OCI-LY1 (cell line): Measurements from ENCODE around the gene PLEKHG2.

Experiments
- H2AFZ ChIP-seq: fragments of 200-600 bp; sonication (generic), shearing (Covaris generic); 2 replicates; pipeline ENCODE4 v1.6.0; 2014; ENCODE audit warnings: antibody characterized with exemption, mild to moderate bottlenecking, low read length
- H3F3A ChIP-seq: fragments of 200-600 bp; sonication (generic), shearing (Covaris generic); 2 replicates; pipeline ENCODE4 v1.6.0; 2014; ENCODE audit warnings: mild to moderate bottlenecking, antibody characterized with exemption, low read length, moderate library complexity; ENCODE audit not compliant: insufficient read depth
- H3K27ac ChIP-seq: fragments of 200-600 bp; sonication (generic); 2 replicates; pipeline ENCODE4 v1.5.1; 2014; ENCODE audit warnings: low read length, mixed run types, mild to moderate bottlenecking, low read depth; ENCODE audit not compliant: poor library complexity, severe bottlenecking
- H3K27me3 ChIP-seq: fragments of 200-600 bp; sonication (generic); 2 replicates; pipeline ENCODE4 v1.6.0; 2014; ENCODE audit warnings: antibody characterized with exemption, mild to moderate bottlenecking, low read length, moderate library complexity; ENCODE audit not compliant: insufficient read depth
- H3K36me3 ChIP-seq: fragments of 200-600 bp; sonication (generic); 2 replicates; pipeline ENCODE4 v1.6.1; 2014; ENCODE audit warnings: mild to moderate bottlenecking, antibody characterized with exemption, low read length, moderate library complexity, mixed read lengths; ENCODE audit not compliant: insufficient read depth
- H3K4me1 ChIP-seq: fragments of 200-600 bp; sonication (generic); 2 replicates; pipeline ENCODE4 v1.5.1; 2014; ENCODE audit warnings: mild to moderate bottlenecking, low read length, moderate library complexity; ENCODE audit not compliant: insufficient read depth, severe bottlenecking
- H3K4me2 ChIP-seq: fragments of 200-600 bp; sonication (generic), shearing (Covaris generic); 2 replicates; pipeline ENCODE4 v1.6.1; 2014; ENCODE audit warnings: low read length
- H3K4me3 ChIP-seq: fragments of 200-600 bp; sonication (generic); 2 replicates; pipeline ENCODE4 v1.5.1; 2014; ENCODE audit warnings: low read length, low read depth, mild to moderate bottlenecking, mixed read lengths; ENCODE audit not compliant: poor library complexity, severe bottlenecking
- H3K79me2 ChIP-seq: fragments of 200-600 bp; shearing (Covaris generic); 2 replicates; pipeline ENCODE4 v1.6.1; 2016; ENCODE audit warnings: mixed run types, low read length, mixed read lengths; ENCODE audit not compliant: insufficient read depth
- H3K9ac ChIP-seq: fragments of 200-600 bp; sonication (generic), shearing (Covaris generic); 2 replicates; pipeline ENCODE4 v1.6.1; 2014; ENCODE audit warnings: mild to moderate bottlenecking, low read length, mixed read lengths
- H3K9me2 ChIP-seq: fragments of 200-600 bp; sonication (generic), shearing (Covaris generic); 2 replicates; pipeline ENCODE4 v1.6.1; 2014; ENCODE audit warnings: low read depth, mild to moderate bottlenecking, low read length, mixed read lengths
- H3K9me3 ChIP-seq: fragments of 200-600 bp; shearing (Covaris generic); 2 replicates; pipeline ENCODE4 v1.6.1; 2014; ENCODE audit warnings: low read length, mixed read lengths
- H4K20me1 ChIP-seq: fragments of 200-600 bp; sonication (generic), shearing (Covaris generic); 2 replicates; pipeline ENCODE4 v1.6.0; 2016; ENCODE audit warnings: mild to moderate bottlenecking, low read length; ENCODE audit not compliant: insufficient read depth
- CTCF ChIP-seq: fragments of 200-600 bp; sonication (generic), shearing (Covaris generic); IDR thresholded peaks from 2 replicates; pipeline ENCODE4 v1.5.1; 2017; ENCODE audit warnings: mild to moderate bottlenecking, antibody characterized with exemption, low read length, moderate library complexity, mixed read lengths
- EZH2 ChIP-seq: fragments of 200-600 bp; sonication (generic), shearing (Covaris generic); IDR thresholded peaks from 2 replicates; pipeline ENCODE4 v1.8.0; 2017; ENCODE audit warnings: borderline replicate concordance, mixed run types, mild to moderate bottlenecking, antibody characterized with exemption, low read length, moderate library complexity, mixed read lengths

PLEKHG2 gene

GRCh38 chr19:39444598-39445195 is 32.2 kb downstream of the PLEKHG2 start:
- no peaks in the 10 kb centered on the region for H3K27me3 ChIP-seq
- TF ChIP-seq CTCF (no peak), EZH2 (no peak)
- H3K4me1 ChIP-seq = peaks cover 56% of the 10 kb centered on the region
- H3K4me3 ChIP-seq = peak overlapping the region; percentile 85
- no peaks in the 10 kb centered on the region for H3F3A ChIP-seq
- peaks cover 22% of the 10 kb centered on the region; the same call in 1 of the 2 replicates for H3K36me3 ChIP-seq
- H2AFZ ChIP-seq = no peak overlapping the region
- H3K79me2 ChIP-seq = peaks cover 41% of the 10 kb centered on the region
- H3K9ac ChIP-seq = peak overlapping the region; percentile 84
- H3K27ac ChIP-seq = peak overlapping the region; percentile 92
- no peaks in the 10 kb centered on the region for H4K20me1 ChIP-seq
- H3K9me2 ChIP-seq = no peaks in the 10 kb centered on the region
- H3K4me2 ChIP-seq = peak overlapping the region; percentile 73
- H3K9me3 ChIP-seq = no peaks in the 10 kb centered on the region

DNA sequence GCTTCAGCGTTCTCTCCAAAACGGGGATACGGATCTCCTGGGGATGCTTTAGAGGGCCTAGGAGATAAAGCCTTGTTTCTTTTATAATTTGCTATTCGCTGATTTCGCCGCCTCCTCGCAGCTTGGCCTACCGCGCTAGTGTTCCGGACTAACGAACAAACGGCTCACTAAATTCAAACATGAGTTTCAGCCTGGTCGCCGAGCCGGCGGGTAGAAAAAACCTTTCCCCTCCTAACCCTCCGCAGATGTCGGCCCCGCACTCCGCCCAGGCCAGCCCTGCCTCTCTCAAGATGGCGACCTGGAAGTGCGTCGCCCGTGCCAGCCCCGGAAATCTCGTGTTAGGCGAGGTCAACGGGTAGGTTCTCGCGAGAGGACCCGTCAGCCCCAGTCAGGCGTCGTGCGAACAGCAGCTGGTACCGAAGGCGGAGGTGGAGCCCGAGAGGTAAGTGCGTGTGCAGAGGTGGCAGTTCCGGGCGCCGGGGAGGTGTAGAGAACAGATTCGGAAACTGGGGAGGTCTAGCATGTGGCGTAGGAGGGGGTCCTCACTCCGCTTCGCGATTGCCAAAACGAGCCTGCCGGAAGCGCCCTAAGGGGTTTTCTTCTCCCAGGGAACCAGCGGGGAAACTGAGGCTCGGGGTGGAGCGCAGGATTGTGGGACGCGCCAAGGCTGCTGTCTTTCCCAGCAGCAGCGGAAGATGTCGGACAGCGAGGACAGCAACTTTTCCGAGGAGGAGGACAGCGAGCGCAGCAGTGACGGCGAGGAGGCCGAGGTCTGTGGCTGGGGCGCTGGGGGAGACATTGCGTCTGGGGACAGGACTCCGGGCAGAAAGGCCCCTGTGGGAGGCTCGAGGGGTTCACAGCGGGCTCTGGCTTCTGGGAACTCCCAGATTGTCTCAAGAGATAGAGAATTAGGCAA is 33.0 kb downstream of the PLEKHG2 start, which contains the start of gene SUPT5H:
SUPT5H (plus strand) TSS at position 387 of the 916 bp plus-strand sequence; CDS start at position 696, 309 bp downstream.
- TF ChIP-seq EZH2 (no peak), CTCF (no peak)
- Histone ChIP-seq H2AFZ (no peak within 1 kb of the TSS), H3F3A (no peaks in the 10 kb centered on the region), H3K79me2 (peaks cover 48% of the 10 kb centered on the region), H3K9me3 (no peaks in the 10 kb centered on the region), H3K27me3 (no peaks in the 10 kb centered on the region), H3K36me3 (peaks cover 22% of the 10 kb centered on the region; the same call in 1 of the 2 replicates), H3K9ac (peak within 1 kb of the TSS; percentile 91), H3K9me2 (no peaks in the 10 kb centered on the region), H3K4me1 (peaks cover 56% of the 10 kb centered on the region), H3K4me3 (peak within 1 kb of the TSS; percentile 85), H3K4me2 (peak within 1 kb of the TSS; percentile 80), H3K27ac (peak within 1 kb of the TSS; percentile 92), H4K20me1 (no peaks in the 10 kb centered on the region)

DNA sequence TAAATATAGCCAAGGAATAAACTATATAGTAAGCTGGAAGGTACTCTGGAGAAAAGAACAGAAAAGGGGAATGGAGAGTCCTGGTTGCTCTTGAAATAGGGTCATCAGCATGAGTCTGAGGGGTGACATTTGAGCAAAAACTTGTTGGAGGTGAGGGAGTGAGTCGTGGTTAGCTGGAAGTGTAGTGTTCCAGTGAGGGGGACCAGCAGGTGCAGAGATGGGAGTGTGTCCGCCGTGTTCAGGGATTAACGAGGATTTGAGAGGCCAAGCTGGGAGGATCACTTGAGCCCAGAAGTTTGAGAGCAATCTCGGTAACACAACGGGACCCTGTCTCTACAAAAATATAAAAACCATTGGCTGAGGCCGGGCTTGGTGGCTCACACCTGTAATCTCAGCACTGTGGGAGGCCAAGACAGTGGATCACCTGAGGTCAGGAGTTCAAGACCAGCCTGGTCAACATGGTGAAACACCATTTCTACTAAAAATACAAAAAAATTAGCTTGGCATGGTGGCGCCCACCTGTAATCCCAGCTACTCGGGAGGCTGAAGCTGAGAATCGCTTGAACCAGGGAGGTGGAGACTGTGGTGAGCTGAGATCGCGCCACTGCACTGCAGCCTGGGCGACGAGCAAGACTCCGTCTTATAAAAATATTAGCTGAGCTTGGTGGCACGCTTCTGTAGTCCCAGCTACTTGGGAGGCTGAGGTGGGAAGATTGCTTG is 34.1 kb downstream of the PLEKHG2 start:
- H3K4me2 ChIP-seq = peak overlapping the region; percentile 80
- H3K36me3 ChIP-seq = peaks cover 26% of the 10 kb centered on the region; the same call in 1 of the 2 replicates
- TF ChIP-seq EZH2 = no peak
- no peak for TF ChIP-seq CTCF
- H3K27me3 ChIP-seq = no peaks in the 10 kb centered on the region
- no peaks in the 10 kb centered on the region for H3F3A ChIP-seq
- H4K20me1 ChIP-seq = no peaks in the 10 kb centered on the region
- H3K4me1 ChIP-seq = peaks cover 46% of the 10 kb centered on the region
- peaks cover 59% of the 10 kb centered on the region for H3K79me2 ChIP-seq
- H3K9ac ChIP-seq = peak overlapping the region; percentile 91
- peak overlapping the region; percentile 85 for H3K4me3 ChIP-seq
- no peak overlapping the region for H2AFZ ChIP-seq
- no peaks in the 10 kb centered on the region for H3K9me3 ChIP-seq
- H3K27ac ChIP-seq = peak overlapping the region; percentile 66
- H3K9me2 ChIP-seq = no peaks in the 10 kb centered on the region
